ENCODE data around the gene LMO4.

The LMO4 gene

DNA sequence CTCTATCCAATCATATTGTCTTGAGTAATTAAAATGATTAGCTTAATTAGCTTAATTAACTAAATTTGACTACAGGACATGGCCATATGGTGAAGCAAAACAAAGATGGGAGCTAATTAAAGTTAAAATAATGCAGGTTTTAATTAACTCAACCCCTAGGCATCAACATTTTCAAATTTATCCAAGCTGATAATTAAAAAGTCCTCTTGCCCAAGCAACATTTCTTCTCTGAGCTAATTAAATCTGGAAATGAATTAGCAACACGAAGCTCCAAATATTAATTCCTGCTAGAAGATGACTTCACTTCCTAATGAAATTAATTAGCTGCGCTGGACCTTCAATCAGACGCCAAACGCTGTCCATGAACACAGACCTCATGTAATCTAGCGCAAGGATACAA, 27.9 kb downstream of the LMO4 start:
- Histone ChIP-seq H4K5ac (ENCODE audit: low read length) (no peak overlapping the region), H3K79me2 (ENCODE audit: control insufficient read depth, insufficient read depth, low read length) (no peaks in the 10 kb centered on the region), H2BK5ac (ENCODE audit: low read length) (no peak overlapping the region), H3K4me1 (ENCODE audit: control insufficient read depth, low read depth, low read length) (no peaks in the 10 kb centered on the region), H3K36me3 (ENCODE audit: control insufficient read depth, insufficient read depth, low read length) (no peaks in the 10 kb centered on the region), H3K23ac (ENCODE audit: low read length) (no peak overlapping the region), H4K8ac (ENCODE audit: low read depth, low read length) (no peak overlapping the region), H3K4me2 (ENCODE audit: low read length) (no peak overlapping the region), H2AK5ac (ENCODE audit: low read length) (no peak overlapping the region), H3K27me3 (ENCODE audit: insufficient read depth, low read length, poor library complexity) (no peaks in the 10 kb centered on the region), H3K79me1 (ENCODE audit: low read length) (no peaks in the 10 kb centered on the region), H3K9ac (ENCODE audit: low read length) (no peak overlapping the region), H2BK120ac (ENCODE audit: low read depth, low read length) (no peak overlapping the region), H3K56ac (ENCODE audit: low read length) (no peak overlapping the region), H3K18ac (ENCODE audit: low read length) (no peak overlapping the region), H2BK15ac (replicated peaks; ENCODE audit: low read depth) (no peak overlapping the region), H3K27ac (ENCODE audit: low read depth, low read length) (no peak overlapping the region), H3K4ac (ENCODE audit: low read depth, low read length) (no peak overlapping the region), H3K4me3 (ENCODE audit: low read length) (no peak overlapping the region)
- no peak for DNase-seq
- WGBS (ENCODE audit: extremely low coverage, insufficient coverage, low lambda C conversion rate): no CpG with 5 or more reads among the region's 5 CpGs

DNA sequence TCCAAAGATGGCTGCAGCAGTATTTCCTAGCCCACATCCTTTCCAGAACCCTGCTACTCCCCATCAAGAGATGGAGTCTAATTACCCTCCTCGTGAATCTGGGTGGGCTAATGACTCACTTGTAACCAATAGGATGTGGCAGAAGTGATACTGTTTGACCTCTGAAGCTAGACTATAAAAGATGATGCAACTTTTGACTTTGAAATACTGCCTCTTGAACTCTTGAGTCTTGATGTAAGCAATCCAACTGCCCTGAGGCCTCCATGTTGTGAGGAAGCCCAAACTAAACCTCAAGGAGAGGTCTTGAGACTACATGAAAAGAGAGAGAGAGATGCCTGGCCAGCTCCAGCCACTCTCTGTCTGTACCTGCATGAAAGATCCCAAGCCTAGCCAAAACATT, 29.5 kb downstream of the LMO4 start:
- H3K4me2 ChIP-seq (ENCODE audit: low read length): no peak overlapping the region
- no peak overlapping the region for H3K23ac ChIP-seq (ENCODE audit: low read length)
- no peaks in the 10 kb centered on the region for H3K79me1 ChIP-seq (ENCODE audit: low read length)
- H2BK5ac ChIP-seq (ENCODE audit: low read length): no peak overlapping the region
- H3K4ac ChIP-seq (ENCODE audit: low read depth, low read length): no peak overlapping the region
- no peak overlapping the region for H3K56ac ChIP-seq (ENCODE audit: low read length)
- H3K4me3 ChIP-seq (ENCODE audit: low read length): no peak overlapping the region
- H2BK120ac ChIP-seq (ENCODE audit: low read depth, low read length): no peak overlapping the region
- no peak overlapping the region for H2AK5ac ChIP-seq (ENCODE audit: low read length)
- no peaks in the 10 kb centered on the region for H3K27me3 ChIP-seq (ENCODE audit: insufficient read depth, low read length, poor library complexity)
- H3K18ac ChIP-seq (ENCODE audit: low read length): no peak overlapping the region
- H4K8ac ChIP-seq (ENCODE audit: low read depth, low read length): no peak overlapping the region
- no peaks in the 10 kb centered on the region for H3K4me1 ChIP-seq (ENCODE audit: control insufficient read depth, low read depth, low read length)
- no peak overlapping the region for H2BK15ac ChIP-seq (replicated peaks; ENCODE audit: low read depth)
- no peak for DNase-seq
- no peak overlapping the region for H3K9ac ChIP-seq (ENCODE audit: low read length)
- no peak overlapping the region for H4K5ac ChIP-seq (ENCODE audit: low read length)
- no peaks in the 10 kb centered on the region for H3K79me2 ChIP-seq (ENCODE audit: control insufficient read depth, insufficient read depth, low read length)
- no peaks in the 10 kb centered on the region for H3K36me3 ChIP-seq (ENCODE audit: control insufficient read depth, insufficient read depth, low read length)
- no CpG with 5 or more reads among the region's 1 CpG for WGBS (ENCODE audit: extremely low coverage, insufficient coverage, low lambda C conversion rate)
- no peak overlapping the region for H3K27ac ChIP-seq (ENCODE audit: low read depth, low read length)

DNA sequence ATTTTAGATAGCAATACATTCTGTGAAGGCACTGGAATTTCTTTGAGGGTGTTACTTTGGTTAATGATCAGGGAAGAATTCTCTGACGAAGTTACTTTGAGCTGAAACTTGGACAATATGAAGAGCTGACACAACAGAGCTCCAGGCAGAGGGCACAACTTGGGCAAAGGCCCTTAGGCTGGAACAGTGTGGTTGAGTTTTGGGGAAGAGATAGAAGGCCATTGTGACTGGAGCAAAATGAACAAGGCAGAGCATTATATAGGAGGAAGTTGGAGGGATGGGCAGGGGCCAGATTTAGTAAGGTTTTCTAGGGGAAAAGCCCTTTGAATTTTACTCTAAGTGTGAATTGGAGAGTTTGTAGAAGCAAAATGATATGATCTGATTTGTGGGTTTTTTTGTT, 30.9 kb downstream of the LMO4 start:
- H3K4me2 ChIP-seq (ENCODE audit: low read length): no peak overlapping the region
- H4K8ac ChIP-seq (ENCODE audit: low read depth, low read length): no peak overlapping the region
- no peak overlapping the region for H3K27ac ChIP-seq (ENCODE audit: low read depth, low read length)
- no peak overlapping the region for H4K5ac ChIP-seq (ENCODE audit: low read length)
- H2BK120ac ChIP-seq (ENCODE audit: low read depth, low read length): no peak overlapping the region
- no peaks in the 10 kb centered on the region for H3K79me1 ChIP-seq (ENCODE audit: low read length)
- no peaks in the 10 kb centered on the region for H3K4me1 ChIP-seq (ENCODE audit: control insufficient read depth, low read depth, low read length)
- no peaks in the 10 kb centered on the region for H3K27me3 ChIP-seq (ENCODE audit: insufficient read depth, low read length, poor library complexity)
- no peak overlapping the region for H2BK5ac ChIP-seq (ENCODE audit: low read length)
- no peaks in the 10 kb centered on the region for H3K79me2 ChIP-seq (ENCODE audit: control insufficient read depth, insufficient read depth, low read length)
- H3K4me3 ChIP-seq (ENCODE audit: low read length): no peak overlapping the region
- H3K9ac ChIP-seq (ENCODE audit: low read length): no peak overlapping the region
- H2BK15ac ChIP-seq (replicated peaks; ENCODE audit: low read depth): no peak overlapping the region
- H3K23ac ChIP-seq (ENCODE audit: low read length): no peak overlapping the region
- no peak overlapping the region for H3K18ac ChIP-seq (ENCODE audit: low read length)
- WGBS (ENCODE audit: extremely low coverage, insufficient coverage, low lambda C conversion rate): no CpG with 5 or more reads among the region's 1 CpG
- H3K36me3 ChIP-seq (ENCODE audit: control insufficient read depth, insufficient read depth, low read length): no peaks in the 10 kb centered on the region
- no peak overlapping the region for H2AK5ac ChIP-seq (ENCODE audit: low read length)
- no peak for DNase-seq
- H3K56ac ChIP-seq (ENCODE audit: low read length): no peak overlapping the region
- H3K4ac ChIP-seq (ENCODE audit: low read depth, low read length): no peak overlapping the region

DNA sequence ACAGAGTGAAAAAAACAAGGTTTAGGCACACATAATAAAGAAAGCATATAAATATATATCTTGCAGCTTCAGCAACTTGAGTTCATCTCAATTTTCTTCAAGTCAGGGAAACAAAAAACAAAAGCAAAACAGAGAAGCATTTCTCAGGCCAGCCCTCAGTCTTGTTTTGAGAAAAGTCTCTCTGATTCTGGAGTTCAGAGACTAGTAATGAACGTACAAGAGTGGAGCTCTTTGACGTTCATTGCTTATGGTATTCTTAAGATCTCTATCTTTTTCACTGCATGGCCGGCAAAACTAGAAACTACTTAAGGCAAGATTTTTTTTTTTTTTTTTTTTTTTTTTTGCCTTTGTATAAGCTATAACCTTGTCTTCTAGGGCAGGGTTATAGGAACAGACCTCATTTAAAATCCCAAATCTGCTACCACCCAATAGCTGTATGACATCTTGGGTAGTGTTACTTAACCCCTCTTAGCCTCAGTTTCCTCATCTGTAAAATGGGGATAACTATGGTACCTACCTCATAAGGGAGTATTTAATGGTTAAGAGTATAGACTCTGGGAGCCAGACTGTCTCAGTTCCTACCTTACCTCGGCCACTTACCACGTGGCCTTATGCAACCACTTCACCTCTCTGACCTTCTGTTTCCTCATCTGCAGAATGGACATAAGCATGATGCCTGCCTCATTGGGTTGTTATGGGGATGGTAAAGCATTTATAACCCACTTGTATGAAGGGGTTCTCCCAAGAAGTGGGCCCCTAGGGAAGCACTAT, 33.6 kb downstream of the LMO4 start:
- no peak overlapping the region for H2BK15ac ChIP-seq (replicated peaks; ENCODE audit: low read depth)
- no peaks in the 10 kb centered on the region for H3K79me1 ChIP-seq (ENCODE audit: low read length)
- no peak overlapping the region for H3K4me3 ChIP-seq (ENCODE audit: low read length)
- H4K8ac ChIP-seq (ENCODE audit: low read depth, low read length): no peak overlapping the region
- no peak overlapping the region for H3K27ac ChIP-seq (ENCODE audit: low read depth, low read length)
- H3K4ac ChIP-seq (ENCODE audit: low read depth, low read length): no peak overlapping the region
- no peaks in the 10 kb centered on the region for H3K27me3 ChIP-seq (ENCODE audit: insufficient read depth, low read length, poor library complexity)
- no peaks in the 10 kb centered on the region for H3K36me3 ChIP-seq (ENCODE audit: control insufficient read depth, insufficient read depth, low read length)
- H3K18ac ChIP-seq (ENCODE audit: low read length): no peak overlapping the region
- H3K23ac ChIP-seq (ENCODE audit: low read length): no peak overlapping the region
- no peaks in the 10 kb centered on the region for H3K79me2 ChIP-seq (ENCODE audit: control insufficient read depth, insufficient read depth, low read length)
- H3K9ac ChIP-seq (ENCODE audit: low read length): no peak overlapping the region
- no peak overlapping the region for H2BK5ac ChIP-seq (ENCODE audit: low read length)
- no CpG with 5 or more reads among the region's 5 CpGs for WGBS (ENCODE audit: extremely low coverage, insufficient coverage, low lambda C conversion rate)
- H2BK120ac ChIP-seq (ENCODE audit: low read depth, low read length): no peak overlapping the region
- no peak for DNase-seq
- no peak overlapping the region for H4K5ac ChIP-seq (ENCODE audit: low read length)
- H3K4me2 ChIP-seq (ENCODE audit: low read length): no peak overlapping the region
- H3K56ac ChIP-seq (ENCODE audit: low read length): no peak overlapping the region
- H3K4me1 ChIP-seq (ENCODE audit: control insufficient read depth, low read depth, low read length): no peaks in the 10 kb centered on the region
- H2AK5ac ChIP-seq (ENCODE audit: low read length): no peak overlapping the region

DNA sequence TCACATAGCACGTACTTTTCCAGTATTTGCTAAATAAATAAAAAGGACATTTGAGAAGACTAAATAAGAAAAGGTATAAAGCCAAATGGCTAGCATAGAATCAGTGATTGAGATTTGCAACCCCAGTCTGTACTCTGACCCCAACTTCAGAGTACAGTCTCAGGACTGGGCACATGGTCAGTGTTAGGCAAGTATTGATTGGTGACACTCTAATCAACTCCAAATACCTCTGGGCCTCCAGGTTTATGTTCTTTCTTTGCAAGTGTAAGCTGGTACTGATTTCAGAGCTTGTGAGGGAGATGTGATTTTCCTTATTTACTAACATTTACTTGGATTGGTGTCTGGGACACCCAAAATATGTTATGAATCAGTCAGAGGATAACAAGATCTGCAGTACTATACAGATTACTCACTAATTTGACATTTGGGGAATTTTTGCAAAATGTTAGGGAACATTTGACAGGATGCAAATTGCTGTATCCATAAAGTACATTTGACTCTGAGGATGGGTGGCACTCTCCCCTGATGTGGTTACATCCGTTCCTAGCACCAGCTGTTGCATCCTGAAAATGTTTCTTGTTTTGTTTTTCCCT, 34.2 kb downstream of the LMO4 start:
- H3K4me1 ChIP-seq (ENCODE audit: control insufficient read depth, low read depth, low read length): no peaks in the 10 kb centered on the region
- no peaks in the 10 kb centered on the region for H3K27me3 ChIP-seq (ENCODE audit: insufficient read depth, low read length, poor library complexity)
- no peak overlapping the region for H2AK5ac ChIP-seq (ENCODE audit: low read length)
- H3K27ac ChIP-seq (ENCODE audit: low read depth, low read length): no peak overlapping the region
- H2BK15ac ChIP-seq (replicated peaks; ENCODE audit: low read depth): no peak overlapping the region
- no peak overlapping the region for H3K4me3 ChIP-seq (ENCODE audit: low read length)
- no peak overlapping the region for H3K4me2 ChIP-seq (ENCODE audit: low read length)
- no peaks in the 10 kb centered on the region for H3K79me1 ChIP-seq (ENCODE audit: low read length)
- no peak overlapping the region for H3K4ac ChIP-seq (ENCODE audit: low read depth, low read length)
- no peak overlapping the region for H4K5ac ChIP-seq (ENCODE audit: low read length)
- H3K18ac ChIP-seq (ENCODE audit: low read length): no peak overlapping the region
- DNase-seq: no peak
- no peak overlapping the region for H3K23ac ChIP-seq (ENCODE audit: low read length)
- H2BK5ac ChIP-seq (ENCODE audit: low read length): no peak overlapping the region
- no peak overlapping the region for H2BK120ac ChIP-seq (ENCODE audit: low read depth, low read length)
- WGBS (ENCODE audit: extremely low coverage, insufficient coverage, low lambda C conversion rate): no CpG with 5 or more reads among the region's 2 CpGs
- H3K9ac ChIP-seq (ENCODE audit: low read length): no peak overlapping the region
- no peak overlapping the region for H4K8ac ChIP-seq (ENCODE audit: low read depth, low read length)
- H3K79me2 ChIP-seq (ENCODE audit: control insufficient read depth, insufficient read depth, low read length): no peaks in the 10 kb centered on the region
- no peak overlapping the region for H3K56ac ChIP-seq (ENCODE audit: low read length)
- H3K36me3 ChIP-seq (ENCODE audit: control insufficient read depth, insufficient read depth, low read length): no peaks in the 10 kb centered on the region

DNA sequence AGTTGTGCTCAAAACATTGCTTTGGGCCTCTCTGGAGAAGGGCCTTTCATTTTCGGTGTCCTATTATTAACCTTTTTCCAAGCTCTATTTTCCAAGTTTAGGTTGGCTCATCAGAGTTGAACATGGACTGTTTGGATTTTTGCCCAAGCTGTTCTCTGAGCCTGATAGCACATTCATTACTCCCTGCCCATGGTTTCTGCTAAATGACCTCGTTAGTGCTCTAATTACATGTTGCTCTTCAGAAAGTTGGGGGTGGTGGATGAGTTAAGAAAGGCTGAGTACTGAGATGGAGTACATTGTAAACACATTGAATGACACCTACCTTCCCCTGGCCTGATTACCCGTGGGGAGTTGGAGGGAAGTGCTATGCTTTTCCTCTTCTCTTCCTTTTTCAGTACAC, 38.9 kb downstream of the LMO4 start:
- Histone ChIP-seq H3K4me3 (ENCODE audit: low read length) (no peak overlapping the region), H3K9ac (ENCODE audit: low read length) (no peak overlapping the region), H3K79me2 (ENCODE audit: control insufficient read depth, insufficient read depth, low read length) (no peaks in the 10 kb centered on the region), H4K5ac (ENCODE audit: low read length) (no peak overlapping the region), H3K23ac (ENCODE audit: low read length) (no peak overlapping the region), H3K79me1 (ENCODE audit: low read length) (no peaks in the 10 kb centered on the region), H3K4me2 (ENCODE audit: low read length) (no peak overlapping the region), H3K27ac (ENCODE audit: low read depth, low read length) (no peak overlapping the region), H2BK5ac (ENCODE audit: low read length) (no peak overlapping the region), H3K56ac (ENCODE audit: low read length) (no peak overlapping the region), H3K36me3 (ENCODE audit: control insufficient read depth, insufficient read depth, low read length) (no peaks in the 10 kb centered on the region), H2AK5ac (ENCODE audit: low read length) (no peak overlapping the region), H3K4me1 (ENCODE audit: control insufficient read depth, low read depth, low read length) (no peaks in the 10 kb centered on the region), H3K27me3 (ENCODE audit: insufficient read depth, low read length, poor library complexity) (no peaks in the 10 kb centered on the region), H2BK120ac (ENCODE audit: low read depth, low read length) (no peak overlapping the region), H3K18ac (ENCODE audit: low read length) (no peak overlapping the region), H3K4ac (ENCODE audit: low read depth, low read length) (no peak overlapping the region), H4K8ac (ENCODE audit: low read depth, low read length) (no peak overlapping the region), H2BK15ac (replicated peaks; ENCODE audit: low read depth) (no peak overlapping the region)
- no CpG with 5 or more reads among the region's 3 CpGs for WGBS (ENCODE audit: extremely low coverage, insufficient coverage, low lambda C conversion rate)
- no peak for DNase-seq
